Measurements from ENCODE around the gene RAET1E.
A peak's percentile ranks its signal among the peaks of the same experiment; 100 is the strongest.
"Not testable (repeated sequence)": the region's sequence is repeated elsewhere in the genome, so short reads cannot be mapped to it uniquely, and the experiment has no call there.

Gene RAET1E

DNA sequence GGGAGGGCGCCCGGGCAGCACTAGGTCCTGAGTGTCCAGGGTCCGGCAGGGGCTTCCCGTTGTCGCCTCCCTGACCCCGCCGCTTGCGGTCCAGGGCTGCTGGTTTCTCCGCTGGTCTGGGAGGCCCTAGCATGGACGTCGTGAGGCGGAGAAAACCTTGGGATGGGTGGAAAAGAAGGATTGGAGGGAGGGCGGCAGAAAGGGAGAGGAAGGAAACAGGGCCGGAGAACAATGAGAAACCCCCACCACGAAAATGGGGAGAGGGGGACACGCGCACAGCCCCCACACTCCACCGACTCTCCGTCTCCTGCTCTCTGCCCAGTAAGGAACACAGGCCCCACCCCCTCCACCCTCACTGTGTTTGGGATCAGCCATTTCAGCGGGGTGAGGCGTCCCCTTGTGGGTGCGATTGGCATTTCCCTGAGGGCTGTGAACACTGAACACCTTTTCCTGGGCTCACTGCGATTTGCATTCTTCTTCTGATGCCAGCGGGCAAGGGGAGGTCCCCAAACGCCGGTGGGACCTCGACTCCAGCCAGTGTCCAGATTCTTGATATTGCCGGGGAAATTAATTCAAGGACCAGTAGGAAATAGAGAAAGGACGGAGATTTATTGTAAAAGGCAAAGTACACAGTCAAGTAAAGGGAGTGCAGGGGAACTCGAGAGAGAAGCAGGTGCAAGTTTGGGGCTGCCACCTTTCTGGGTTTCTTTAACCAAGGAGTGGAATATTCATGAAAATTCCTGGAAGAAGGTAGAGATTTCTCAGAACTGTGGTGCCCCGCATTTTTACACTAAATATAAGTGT is 28.3 kb upstream of the RAET1E start:
- DNase-seq, result peak; percentile 83

DNA sequence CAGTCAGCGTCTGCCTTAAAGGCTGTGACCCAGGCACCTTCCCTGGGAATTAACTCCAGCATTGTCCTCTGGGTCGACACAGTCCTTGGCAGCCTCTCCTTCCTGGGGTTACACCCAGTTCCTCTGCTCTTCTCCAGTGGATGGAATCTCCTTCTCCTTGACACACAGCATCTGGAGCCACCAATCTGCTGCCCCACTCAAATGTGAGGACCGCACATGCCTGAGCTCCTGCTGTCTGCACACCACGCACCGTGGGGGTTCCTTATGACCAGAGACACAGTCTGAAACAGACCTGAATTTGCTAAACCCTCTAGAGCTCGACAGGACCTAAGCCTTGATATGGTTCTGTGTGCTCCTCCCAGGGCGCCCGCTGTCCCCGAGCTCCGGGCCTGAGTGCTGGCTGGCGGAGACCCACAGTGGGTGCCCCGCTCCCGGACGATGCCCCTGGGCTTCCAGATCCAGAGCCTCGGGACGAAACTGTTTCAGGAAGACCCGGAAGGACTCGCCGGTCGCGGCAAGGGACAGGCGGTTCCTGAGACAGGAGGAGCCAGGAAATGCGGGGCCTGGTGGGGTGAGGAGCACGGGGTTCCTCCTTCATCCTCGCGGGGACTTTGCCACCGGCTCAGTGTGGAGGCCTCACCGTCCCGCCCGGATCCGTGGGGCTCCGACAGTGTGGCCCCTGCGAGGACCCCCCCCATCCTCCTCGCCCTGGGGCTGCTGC is 27.5 kb upstream of the RAET1E start:
- DNase-seq, result no peak

DNA sequence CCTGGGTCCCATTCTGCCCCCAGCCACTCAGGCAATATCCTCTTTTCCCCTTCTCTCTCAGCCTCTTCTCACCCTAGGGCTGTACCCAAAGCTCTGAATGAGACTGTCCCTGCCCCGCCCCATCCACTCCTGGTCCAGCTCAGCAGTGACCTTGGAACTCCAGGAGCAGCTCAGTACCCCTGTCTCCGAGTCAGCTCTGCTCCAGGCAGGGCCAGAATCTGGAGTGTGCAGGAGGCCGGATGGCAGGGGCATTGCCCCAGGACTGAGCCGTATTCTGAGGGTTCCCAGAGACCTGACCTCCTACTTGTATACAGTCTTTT is 27.0 kb upstream of the RAET1E start:
- no peak for DNase-seq

DNA sequence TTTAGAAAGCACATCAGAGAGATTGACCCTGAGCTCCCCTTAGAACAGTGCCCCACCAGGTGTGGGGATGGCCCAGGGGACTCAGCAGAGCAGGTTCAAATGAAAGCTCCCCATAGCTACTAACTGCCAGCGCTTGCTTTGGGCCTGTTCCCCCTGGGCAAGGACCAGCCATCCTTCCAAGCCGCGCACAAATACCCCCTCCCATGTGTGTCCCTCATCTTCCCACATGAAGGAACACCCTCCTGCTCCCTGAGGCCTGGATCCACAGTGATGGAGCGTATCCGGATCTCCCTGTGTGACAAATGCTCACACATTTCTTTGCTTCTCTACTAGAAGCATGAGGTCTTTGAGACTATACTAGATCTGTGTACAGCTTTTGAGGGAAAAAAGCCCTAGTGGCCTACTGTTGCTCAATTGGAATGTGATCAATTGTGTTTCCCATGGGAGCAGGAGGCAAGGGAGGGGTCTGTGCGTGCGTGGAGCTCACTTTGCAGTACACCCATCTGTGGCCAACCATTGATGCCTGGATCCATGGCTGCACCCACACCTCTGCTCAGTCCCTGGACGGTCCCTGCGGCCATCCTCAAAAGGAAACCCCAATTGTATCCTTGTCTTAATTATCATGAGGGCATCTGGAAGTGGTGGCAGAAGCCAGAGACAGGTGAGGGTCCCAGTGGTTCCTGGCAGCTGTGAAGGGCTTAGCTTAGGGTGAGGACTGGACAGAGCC is 26.5 kb upstream of the RAET1E start:
- DNase-seq, result no peak

DNA sequence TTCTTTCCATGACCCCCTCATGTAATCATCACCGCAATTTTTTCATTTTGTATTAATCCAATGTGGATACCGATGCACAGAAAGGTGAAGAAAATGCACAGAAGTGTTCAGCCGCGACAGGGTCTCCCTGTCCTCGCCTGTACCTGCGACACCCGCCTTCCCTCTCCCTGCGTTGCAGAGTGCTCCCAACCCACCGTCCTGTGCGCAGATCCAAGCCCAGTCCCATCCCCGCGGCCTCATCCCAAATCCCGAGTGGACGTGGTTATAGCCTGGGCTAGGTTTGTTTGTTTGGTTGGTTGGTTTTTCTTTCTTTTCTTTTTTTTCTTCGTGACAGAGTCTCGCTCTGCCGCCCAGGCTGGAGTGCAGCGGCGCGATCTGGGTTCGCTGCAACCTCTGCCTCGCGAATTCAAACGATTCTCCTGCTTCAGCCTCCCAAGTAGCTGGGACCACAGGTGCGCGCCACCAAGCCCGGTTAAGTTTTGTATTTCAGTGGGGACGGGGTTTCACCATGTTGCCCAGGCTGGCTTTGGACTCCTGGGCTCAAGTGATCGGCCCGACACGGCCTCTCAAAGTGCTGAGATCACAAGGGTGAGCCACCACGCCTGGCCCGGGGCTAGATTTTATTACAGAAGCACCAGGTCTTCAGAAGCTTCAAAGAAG is 25.5 kb upstream of the RAET1E start:
- no peak for DNase-seq

DNA sequence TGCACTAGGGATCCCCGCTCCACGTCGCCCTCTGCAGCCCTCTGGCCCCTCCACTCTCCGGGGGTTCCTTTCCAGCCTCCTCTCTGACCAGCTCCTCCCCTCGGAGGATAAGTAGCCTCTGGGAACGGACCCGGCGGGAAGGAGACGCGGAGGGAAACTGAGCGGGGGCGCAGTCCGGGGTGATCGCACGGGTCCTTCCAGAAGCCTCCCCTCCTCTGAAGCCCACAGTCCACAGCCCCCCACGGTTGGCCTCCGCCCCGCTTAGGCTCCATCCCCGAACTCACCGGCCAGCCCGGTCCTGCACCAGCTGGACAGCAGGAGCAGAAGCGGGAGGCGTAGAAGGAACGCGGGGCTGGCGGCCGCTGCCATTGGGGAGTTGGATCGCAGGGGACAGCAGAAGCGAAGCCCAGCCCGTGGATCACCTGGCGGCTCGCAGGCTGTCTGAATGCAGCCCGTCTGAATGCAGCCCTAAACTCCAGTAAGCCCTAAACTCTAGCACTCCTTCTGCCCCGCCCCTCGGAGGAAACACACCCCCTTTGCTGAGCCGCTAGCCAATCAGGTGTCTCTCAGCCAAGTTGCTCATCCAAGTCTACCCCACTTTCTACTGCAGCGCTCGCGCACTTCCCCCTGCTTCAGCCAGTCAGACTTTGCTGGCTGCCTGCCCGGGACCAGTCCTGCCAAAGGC is 24.9 kb upstream of the RAET1E start, which contains the start of gene RAET1G:
TSS of gene RAET1G (minus strand) at position 480 of the 685 bp plus-strand sequence. CDS start at position 369, 111 bp downstream.
- DNase-seq, result peak; percentile 83

DNA sequence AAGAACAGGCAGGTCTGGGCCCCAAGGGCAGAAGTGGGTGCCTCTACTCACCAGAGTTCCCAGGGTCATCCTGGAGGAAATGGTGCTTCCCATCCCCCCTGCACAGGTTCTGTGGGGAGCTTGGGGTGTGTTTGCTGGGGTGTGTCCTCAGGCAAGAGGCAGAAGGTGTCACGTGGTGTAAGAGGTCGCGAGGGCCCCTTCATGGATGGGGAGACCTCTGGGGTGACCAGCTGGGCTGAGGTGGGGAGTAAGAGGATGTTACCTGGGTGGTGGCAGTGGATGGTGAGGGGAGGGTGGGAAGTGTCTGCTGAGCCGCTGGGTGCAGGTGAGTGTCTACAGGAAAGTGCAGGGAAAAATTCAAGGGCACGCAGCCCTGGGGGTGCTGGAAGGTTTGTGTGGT is 24.2 kb upstream of the RAET1E start:
- DNase-seq, result not testable (repeated sequence)

DNA sequence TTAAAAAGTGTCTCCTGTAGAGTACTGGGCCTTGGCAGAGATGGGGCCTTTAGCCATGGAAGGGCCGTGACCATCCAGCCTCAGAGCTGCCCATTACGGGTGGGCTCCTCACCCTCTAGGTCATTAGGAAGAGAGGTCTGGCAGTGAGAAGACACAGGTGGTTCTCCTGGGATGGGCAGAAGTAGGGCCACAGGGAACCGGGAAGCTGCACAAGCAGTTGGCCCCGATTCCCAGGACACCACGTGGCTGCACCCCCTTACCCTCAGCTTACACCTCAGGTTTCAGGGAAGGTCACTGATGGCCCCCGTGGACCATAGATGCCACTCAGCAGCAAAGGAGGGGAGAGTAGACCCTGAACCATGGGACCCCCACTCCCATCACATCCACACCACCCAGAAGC is 23.4 kb upstream of the RAET1E start:
- DNase-seq, result no peak

DNA sequence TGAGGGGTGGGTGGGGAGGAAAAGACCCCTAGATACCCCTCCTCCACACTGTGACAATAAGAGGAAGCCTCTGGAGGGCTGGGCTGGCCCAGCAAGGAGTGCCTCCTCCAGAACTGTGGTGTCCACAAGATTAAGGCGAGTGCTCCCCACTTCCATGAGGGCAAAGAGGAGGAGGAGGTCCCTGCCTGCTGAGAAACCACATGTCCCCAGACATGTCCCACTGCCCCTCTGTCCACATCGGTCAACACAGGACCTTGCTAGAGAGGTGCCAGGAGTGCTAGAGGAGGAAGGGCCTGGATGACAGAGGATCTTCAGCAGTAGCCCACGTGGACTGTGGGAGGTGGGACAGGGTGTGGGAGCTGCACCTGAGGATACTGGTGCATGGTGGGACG is 21.9 kb upstream of the RAET1E start:
- DNase-seq, result no peak

DNA sequence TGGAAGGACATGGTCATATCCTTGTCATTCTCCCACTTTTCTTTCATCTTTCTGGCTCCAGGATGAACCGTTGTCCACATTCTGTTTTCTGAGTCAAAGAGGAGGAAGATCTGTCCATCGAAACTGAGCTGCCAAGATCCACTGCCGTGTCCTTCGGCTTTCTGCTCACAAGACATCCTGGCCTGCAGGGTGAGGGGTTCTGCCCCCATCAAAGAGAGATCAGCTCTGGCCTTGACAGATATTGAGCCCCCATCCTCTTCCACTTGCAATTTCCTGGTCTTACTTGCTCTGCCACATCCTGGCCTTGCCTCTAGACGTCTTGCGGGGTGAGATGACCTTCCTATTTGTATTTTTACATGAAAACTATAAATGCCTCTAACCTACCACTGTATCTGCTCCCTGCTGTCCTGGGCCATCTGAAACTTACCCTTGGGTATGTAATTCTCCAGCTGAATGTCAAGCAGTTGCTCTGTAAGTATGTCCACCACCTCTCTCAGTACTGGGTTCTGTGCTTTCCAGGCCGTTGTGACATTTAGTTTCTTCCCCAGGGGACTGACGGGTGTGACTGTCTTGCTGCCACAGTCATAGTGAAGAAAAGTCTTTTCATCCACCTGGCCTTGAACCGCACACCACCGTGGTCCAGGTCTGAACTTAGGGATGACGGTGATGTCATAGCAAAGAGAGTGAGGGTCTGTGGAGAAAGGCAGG is 21.4 kb upstream of the RAET1E start:
- DNase-seq, result not testable (repeated sequence)

DNA sequence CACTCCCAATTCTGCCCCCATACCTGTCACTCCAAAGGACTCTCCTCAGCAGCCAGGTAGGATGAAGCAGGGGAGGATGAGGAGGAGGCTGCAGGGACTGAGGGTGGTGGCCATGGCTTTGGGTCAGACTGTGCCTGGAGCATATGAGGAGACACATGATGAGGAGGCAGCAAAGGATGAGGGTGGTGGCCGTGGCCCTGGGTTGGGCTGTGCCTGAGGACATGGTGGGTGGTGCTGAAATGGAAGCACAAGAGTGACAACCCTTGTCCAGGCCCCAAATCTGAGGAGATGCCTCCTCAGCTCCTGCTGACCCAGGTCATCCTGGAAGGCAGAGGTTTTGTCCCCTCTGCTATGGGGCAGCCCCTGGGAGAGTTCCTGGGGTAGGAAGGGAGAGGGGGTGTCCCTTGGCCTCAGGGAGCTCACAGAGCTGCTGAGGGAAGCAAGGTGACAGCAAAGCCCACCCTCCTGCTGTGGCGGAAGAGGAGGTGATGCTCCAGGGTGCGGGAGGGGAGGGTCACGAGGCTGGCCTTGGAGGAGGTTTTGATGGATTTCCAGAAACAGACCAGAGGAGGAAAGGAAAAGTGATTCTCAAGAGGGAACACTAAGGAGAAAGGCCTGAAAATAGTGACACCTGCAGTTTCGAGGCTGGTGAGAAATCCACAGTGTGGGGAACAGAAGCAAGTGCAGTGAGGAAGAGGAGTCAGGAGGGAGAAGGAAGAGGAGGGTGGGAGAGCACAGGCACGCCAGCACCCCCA is 20.4 kb upstream of the RAET1E start:
- no peak for DNase-seq

DNA sequence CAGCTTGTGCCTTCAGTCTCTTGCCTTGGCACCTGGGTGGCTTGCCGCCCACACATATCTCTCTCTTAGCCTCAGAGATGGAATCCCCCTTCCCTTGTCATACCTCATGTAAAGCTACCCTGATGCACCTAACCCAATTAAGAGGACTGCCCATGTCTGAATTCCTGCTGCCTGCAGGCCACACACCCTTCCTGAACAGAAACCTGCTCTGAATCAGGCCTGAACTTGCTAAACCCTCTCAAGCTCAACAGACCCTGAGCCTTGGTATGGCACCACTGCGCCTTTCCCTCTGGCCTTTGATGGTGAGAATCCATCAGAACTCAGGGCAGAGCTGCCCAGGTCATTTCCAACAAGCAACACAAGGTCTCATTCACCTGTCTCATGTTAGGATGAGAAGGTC is 19.8 kb upstream of the RAET1E start:
- no peak for DNase-seq

DNA sequence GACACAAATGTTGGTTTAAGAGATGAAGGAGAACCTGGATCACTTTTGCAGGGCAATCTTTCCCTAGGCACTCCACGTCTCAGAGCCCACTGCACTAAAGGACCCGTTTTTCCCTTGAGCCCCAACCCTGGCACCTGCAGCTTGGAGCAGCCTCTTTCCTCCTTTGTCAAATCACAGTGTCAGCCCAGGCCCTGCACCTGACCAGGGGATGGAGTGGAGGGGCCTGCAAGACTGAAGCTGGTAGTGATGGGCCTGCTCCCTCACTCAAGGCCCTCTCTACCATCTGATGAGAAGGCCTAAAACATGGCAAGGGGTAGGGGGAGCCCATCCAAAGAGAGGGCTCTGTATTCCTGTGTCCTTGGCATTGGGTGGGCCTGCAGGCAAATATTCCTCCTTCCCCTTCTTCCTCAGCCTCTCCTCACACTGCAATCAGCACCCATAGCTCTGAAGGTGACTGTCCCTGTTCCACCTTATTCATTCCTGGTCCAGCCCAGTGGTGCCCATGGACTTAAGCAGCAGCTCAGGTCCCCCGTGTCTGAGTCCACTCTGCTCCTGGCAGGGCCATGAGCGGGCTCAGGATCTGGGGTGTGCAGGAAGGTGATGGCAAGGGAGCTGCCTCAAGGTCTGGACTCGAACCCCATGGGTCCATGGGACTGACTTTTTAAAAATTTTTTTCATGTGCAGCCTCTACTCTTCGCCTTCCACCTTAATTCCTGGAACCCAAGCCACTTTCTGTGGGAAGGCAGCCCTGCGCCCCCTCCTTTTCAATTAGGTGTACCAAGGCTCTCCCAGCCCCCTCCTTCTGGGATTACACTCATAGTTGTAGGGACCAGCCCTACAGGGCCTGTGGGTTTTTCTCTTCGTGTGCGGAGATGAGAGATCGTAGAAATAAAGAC is 18.3 kb upstream of the RAET1E start:
- DNase-seq, result no peak

DNA sequence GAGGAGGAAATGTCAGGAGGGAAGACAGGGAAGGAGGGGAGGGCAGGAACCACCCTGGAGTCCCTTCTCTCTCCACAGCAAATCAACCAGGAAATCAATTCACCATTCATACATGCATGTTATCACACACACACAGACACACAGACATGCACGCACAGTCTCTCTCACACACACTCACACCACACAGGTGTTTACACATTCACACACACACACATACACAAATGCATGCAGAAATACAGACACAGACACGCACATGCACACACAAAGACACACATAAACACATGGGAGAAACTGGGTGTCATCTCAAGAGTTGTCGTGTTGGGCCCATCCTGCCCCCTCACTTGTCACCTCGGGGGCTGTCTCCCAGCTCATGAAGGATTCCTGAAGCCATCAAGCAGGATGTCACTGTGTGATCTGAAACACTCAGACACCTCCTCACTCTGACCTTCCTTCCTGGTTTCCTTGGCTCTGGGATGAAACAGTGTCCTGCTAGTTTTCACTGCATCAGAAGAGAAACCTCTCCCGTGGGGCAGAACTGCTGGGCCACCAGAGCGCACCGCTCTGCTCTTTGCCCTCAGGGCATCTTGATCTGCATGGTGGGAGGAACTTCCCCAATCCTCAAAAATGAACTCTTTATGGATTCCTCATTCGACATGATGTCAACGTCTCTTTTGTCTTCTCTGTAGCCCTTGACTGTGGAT is 15.8 kb upstream of the RAET1E start:
- DNase-seq, result no peak

DNA sequence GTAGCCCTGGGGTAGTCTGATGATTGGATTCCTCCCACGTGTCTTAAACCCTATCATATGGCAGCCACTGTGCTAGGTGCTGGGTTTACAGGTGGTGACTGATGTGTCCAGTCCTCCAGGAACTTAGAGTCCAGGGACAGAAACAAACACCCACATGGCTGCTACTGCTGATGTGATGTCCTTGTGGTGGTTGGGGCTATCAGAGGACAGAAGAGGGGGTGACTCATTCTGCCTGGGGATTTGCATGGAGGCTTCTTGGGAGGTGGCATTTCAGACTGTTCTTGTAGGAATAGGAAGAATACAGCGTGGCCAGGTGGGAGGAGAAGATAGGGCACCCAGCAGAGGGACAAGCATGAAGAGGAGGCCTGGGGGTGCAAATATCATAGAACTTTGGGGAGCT is 15.2 kb upstream of the RAET1E start:
- no peak for DNase-seq

DNA sequence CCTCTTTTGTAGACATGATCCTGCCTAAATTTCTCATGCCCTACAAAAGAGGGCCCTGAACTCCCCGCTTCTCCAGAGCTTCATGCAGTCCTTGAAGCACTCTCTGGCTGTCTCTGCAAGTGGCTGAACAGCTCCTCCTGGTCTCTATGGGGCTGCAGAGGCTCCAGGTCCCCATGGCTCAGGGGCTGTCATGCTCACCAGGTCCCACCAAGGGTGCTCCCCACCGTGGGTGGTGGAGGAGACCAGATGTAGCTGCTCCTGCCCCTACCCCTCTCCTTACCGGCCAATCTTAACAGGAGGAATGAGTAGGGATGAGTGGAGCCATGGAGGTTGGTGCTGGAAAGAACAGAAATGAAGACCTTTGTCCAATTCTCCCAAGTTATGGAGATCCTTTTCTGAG is 14.8 kb upstream of the RAET1E start:
- DNase-seq, result not testable (repeated sequence)

DNA sequence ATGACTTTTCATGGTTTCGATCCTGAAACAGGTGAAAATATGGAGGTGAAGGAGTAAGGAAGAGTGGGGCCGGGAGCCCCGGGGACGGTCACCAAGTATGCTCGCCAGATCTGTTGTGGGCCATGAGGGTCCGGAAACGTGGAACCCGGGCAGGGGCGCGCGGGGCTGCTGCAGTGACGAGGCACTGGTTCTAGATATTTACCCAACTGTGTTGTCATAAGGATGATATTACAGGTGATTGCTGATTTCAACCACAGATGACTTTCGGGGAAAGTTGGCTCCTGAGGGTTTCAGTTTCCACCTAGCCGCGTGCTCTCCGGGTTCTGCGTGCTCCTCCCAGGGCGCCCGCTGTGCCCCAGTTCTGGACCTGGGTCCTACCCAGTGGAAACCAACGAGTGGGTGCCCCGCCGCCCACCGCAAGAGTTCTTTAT is 12.8 kb upstream of the RAET1E start:
- DNase-seq, result no peak

DNA sequence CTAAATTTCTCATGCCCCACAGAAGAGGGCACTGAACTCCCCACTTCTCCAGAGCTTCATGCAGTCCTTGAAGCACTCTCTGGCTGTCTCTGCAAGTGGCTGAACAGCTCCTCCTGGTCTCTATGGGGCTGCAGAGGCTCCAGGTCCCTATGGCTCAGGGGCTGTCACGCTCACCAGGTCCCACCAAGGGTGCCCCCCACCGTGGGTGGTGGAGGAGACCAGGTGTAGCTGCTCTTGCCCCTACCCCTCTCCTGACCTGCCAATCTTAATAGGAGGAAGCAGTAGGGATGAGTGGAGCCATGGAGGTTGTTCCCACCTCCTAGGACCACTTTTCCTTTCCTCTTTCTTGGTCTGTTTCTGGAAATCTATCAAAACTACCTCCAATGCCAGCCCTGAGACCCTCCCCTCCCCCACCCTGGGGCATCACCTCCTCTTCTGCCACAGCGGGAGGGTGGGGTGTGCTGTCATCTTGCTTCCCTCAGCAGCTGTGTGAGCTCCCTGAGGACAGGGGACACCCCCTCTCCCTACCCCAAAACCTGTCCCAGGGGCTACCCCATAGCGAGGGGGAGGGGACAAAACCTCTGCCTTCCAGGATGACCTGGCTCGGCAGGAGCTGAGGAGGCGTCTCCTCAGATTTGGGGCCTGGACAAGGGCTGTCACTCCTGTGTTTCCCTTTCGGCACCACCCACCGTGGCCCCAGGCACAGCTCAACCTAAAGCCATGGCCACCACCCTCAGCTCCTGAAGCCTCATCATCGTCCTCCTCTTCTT is 12.0 kb upstream of the RAET1E start:
- no peak for DNase-seq

DNA sequence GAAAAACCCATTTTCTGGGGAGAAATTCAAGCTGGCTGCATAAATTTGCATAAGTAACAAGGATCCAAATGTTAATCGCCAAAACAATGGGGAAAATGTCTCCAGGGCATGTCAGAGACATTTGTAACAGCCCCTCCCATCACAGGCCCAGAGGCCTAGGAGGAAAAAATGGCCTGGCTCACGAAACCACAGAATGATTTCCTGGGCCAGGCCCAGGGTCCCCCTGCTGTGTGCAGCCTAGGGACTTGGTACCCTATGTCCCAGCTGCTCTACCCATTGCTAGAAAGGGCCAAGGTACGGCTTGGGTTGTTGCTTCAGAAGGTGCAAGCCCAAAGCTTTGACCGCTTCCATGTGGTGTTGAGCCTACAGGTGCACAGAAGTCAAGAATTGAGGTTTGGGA is 10.6 kb upstream of the RAET1E start:
- DNase-seq, result not testable (repeated sequence)
